ENCODE data around the gene PPP1R18. TPM values are rescaled to one million over a fixed set of nuclear protein-coding genes. Genes with fewer than 3 reads are reported as not detected.

PPP1R18 gene
- total and polyA plus RNA-seq, 9 of the 15 experiments (the other 6 are each of a cell fraction or from before 2014, with no cell fraction given): 12.0 to 99.2 (median 42.6) TPM

DNA sequence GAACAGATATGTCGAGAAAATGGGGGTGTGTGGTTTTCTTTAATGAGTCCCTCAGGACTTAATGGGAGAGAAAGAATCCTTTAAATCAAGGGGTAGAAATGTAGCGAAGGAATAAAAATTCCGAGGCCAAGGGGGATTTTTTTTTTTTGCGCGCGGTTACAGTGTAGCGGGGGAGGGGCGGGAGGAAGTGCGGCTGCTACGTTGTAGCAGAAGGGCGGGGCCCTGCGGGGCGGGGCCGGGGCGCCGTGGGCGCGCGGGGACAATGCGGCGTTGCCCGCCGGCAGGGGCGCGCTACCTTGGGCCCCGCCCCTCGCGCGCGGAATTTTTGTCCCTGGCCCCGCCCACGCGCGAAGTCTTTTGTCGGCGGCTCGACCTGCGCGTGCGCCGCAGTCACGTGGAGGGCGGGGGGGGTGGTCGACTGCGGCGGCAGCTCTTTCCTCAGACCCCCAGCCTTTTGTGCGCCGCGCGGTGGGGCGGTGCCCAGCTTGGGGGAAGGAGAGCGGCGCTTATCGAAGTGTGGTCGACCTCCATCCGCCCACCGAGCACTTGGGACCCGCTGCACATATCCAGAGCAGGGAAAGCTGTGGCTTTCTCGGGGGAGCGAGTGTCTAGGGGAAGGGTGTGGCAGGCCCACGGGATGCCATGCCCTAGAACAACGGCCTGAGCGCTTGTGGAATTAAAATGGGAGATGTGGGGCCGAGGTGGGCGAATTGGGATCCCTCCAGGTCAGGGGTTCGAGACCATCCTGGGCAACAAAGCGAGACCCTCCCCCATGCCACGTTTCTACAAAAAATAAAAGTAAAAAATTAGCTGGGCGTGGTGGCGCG lies 35.0 kb upstream of the PPP1R18 start (continued):
- TF ChIP-seq, protein P1, sequence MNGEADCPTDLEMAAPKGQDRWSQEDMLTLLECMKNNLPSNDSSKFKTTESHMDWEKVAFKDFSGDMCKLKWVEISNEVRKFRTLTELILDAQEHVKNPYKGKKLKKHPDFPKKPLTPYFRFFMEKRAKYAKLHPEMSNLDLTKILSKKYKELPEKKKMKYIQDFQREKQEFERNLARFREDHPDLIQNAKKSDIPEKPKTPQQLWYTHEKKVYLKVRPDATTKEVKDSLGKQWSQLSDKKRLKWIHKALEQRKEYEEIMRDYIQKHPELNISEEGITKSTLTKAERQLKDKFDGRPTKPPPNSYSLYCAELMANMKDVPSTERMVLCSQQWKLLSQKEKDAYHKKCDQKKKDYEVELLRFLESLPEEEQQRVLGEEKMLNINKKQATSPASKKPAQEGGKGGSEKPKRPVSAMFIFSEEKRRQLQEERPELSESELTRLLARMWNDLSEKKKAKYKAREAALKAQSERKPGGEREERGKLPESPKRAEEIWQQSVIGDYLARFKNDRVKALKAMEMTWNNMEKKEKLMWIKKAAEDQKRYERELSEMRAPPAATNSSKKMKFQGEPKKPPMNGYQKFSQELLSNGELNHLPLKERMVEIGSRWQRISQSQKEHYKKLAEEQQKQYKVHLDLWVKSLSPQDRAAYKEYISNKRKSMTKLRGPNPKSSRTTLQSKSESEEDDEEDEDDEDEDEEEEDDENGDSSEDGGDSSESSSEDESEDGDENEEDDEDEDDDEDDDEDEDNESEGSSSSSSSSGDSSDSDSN (IDR thresholded peaks at IDR 0.05; ENCODE audit: borderline replicate concordance in 1 of 2, low read depth in 2 of 2, low read length in 2 of 2): no peak
- TF ChIP-seq ZNF717 (CRISPR knock-in tag; IDR thresholded peaks at IDR 0.05) (peak; percentile 77), EZH2 (IDR thresholded peaks at IDR 0.05; ENCODE audit: borderline replicate concordance, low read depth, low read length) (no peak), RBM17 (IDR thresholded peaks at IDR 0.05; ENCODE audit: borderline replicate concordance, low read depth, low read length) (no peak), GATA2 (CRISPR knock-in tag; IDR thresholded peaks at IDR 0.05) (no peak), JUNB (CRISPR knock-in tag; conservative IDR thresholded peaks at IDR 0.05) (no peak), FOSL1 (tag; conservative IDR thresholded peaks at IDR 0.05) (0 out of 2 replicates have a peak, but pooled peaks have one; percentile 18), HNRNPH1 (optimal IDR thresholded peaks at IDR 0.05; ENCODE audit: low read depth, low read length) (peak; percentile 88), DNMT1 (IDR thresholded peaks at IDR 0.05) (no peak), ZNF232 (CRISPR knock-in tag; IDR thresholded peaks at IDR 0.05) (peak; percentile 40; the same call in 1 of the 2 replicates)
- TF ChIP-seq, protein P2, sequence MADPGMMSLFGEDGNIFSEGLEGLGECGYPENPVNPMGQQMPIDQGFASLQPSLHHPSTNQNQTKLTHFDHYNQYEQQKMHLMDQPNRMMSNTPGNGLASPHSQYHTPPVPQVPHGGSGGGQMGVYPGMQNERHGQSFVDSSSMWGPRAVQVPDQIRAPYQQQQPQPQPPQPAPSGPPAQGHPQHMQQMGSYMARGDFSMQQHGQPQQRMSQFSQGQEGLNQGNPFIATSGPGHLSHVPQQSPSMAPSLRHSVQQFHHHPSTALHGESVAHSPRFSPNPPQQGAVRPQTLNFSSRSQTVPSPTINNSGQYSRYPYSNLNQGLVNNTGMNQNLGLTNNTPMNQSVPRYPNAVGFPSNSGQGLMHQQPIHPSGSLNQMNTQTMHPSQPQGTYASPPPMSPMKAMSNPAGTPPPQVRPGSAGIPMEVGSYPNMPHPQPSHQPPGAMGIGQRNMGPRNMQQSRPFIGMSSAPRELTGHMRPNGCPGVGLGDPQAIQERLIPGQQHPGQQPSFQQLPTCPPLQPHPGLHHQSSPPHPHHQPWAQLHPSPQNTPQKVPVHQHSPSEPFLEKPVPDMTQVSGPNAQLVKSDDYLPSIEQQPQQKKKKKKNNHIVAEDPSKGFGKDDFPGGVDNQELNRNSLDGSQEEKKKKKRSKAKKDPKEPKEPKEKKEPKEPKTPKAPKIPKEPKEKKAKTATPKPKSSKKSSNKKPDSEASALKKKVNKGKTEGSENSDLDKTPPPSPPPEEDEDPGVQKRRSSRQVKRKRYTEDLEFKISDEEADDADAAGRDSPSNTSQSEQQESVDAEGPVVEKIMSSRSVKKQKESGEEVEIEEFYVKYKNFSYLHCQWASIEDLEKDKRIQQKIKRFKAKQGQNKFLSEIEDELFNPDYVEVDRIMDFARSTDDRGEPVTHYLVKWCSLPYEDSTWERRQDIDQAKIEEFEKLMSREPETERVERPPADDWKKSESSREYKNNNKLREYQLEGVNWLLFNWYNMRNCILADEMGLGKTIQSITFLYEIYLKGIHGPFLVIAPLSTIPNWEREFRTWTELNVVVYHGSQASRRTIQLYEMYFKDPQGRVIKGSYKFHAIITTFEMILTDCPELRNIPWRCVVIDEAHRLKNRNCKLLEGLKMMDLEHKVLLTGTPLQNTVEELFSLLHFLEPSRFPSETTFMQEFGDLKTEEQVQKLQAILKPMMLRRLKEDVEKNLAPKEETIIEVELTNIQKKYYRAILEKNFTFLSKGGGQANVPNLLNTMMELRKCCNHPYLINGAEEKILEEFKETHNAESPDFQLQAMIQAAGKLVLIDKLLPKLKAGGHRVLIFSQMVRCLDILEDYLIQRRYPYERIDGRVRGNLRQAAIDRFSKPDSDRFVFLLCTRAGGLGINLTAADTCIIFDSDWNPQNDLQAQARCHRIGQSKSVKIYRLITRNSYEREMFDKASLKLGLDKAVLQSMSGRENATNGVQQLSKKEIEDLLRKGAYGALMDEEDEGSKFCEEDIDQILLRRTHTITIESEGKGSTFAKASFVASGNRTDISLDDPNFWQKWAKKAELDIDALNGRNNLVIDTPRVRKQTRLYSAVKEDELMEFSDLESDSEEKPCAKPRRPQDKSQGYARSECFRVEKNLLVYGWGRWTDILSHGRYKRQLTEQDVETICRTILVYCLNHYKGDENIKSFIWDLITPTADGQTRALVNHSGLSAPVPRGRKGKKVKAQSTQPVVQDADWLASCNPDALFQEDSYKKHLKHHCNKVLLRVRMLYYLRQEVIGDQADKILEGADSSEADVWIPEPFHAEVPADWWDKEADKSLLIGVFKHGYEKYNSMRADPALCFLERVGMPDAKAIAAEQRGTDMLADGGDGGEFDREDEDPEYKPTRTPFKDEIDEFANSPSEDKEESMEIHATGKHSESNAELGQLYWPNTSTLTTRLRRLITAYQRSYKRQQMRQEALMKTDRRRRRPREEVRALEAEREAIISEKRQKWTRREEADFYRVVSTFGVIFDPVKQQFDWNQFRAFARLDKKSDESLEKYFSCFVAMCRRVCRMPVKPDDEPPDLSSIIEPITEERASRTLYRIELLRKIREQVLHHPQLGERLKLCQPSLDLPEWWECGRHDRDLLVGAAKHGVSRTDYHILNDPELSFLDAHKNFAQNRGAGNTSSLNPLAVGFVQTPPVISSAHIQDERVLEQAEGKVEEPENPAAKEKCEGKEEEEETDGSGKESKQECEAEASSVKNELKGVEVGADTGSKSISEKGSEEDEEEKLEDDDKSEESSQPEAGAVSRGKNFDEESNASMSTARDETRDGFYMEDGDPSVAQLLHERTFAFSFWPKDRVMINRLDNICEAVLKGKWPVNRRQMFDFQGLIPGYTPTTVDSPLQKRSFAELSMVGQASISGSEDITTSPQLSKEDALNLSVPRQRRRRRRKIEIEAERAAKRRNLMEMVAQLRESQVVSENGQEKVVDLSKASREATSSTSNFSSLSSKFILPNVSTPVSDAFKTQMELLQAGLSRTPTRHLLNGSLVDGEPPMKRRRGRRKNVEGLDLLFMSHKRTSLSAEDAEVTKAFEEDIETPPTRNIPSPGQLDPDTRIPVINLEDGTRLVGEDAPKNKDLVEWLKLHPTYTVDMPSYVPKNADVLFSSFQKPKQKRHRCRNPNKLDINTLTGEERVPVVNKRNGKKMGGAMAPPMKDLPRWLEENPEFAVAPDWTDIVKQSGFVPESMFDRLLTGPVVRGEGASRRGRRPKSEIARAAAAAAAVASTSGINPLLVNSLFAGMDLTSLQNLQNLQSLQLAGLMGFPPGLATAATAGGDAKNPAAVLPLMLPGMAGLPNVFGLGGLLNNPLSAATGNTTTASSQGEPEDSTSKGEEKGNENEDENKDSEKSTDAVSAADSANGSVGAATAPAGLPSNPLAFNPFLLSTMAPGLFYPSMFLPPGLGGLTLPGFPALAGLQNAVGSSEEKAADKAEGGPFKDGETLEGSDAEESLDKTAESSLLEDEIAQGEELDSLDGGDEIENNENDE (IDR thresholded peaks at IDR 0.05; ENCODE audit: low read depth, low read length): peak; percentile 2
- TF ChIP-seq, protein P3, sequence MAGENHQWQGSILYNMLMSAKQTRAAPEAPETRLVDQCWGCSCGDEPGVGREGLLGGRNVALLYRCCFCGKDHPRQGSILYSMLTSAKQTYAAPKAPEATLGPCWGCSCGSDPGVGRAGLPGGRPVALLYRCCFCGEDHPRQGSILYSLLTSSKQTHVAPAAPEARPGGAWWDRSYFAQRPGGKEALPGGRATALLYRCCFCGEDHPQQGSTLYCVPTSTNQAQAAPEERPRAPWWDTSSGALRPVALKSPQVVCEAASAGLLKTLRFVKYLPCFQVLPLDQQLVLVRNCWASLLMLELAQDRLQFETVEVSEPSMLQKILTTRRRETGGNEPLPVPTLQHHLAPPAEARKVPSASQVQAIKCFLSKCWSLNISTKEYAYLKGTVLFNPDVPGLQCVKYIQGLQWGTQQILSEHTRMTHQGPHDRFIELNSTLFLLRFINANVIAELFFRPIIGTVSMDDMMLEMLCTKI (IDR thresholded peaks at IDR 0.05; ENCODE audit: partially characterized antibody): no peak
